IMR-90 (cell line): Measurements from ENCODE around the gene EDNRB.

Experiments used
- CEBPB ChIP-seq: IDR thresholded peaks from 2 replicates; pipeline ENCODE4 v1.6.1; 2012; ENCODE audit warnings: low read depth, low read length, improper control_type of control experiment
- CTCF ChIP-seq: conservative IDR thresholded peaks from 2 replicates; pipeline ENCODE4 v1.5.1; 2012; ENCODE audit warnings: mild to moderate bottlenecking, low read depth, low read length, improper control_type of control experiment
- MXI1 ChIP-seq: IDR thresholded peaks from 2 replicates; pipeline ENCODE4 v1.6.1; 2012; ENCODE audit warnings: low read depth, mild to moderate bottlenecking, low read length, moderate library complexity, borderline replicate concordance
- NFE2L2 ChIP-seq: fragments of 150-350 bp; IDR thresholded peaks from 2 replicates; pipeline ENCODE4 v1.6.1; 2016; ENCODE audit warnings: low read depth, mild to moderate bottlenecking, low read length
- POLR2A ChIP-seq: IDR thresholded peaks from 2 replicates; pipeline ENCODE4 v1.6.1; 2012; ENCODE audit warnings: mild to moderate bottlenecking, low read depth, low read length
- RAD21 ChIP-seq: IDR thresholded peaks from 2 replicates; pipeline ENCODE4 v1.6.1; 2012; ENCODE audit warnings: low read length, improper control_type of control experiment
- RCOR1 ChIP-seq: IDR thresholded peaks from 2 replicates; pipeline ENCODE4 v1.6.1; 2012; ENCODE audit warnings: mild to moderate bottlenecking, low read length, improper control_type of control experiment; ENCODE audit not compliant: insufficient replicate concordance
- SMC3 ChIP-seq: fragments of 150-350 bp; IDR thresholded peaks from 2 replicates; pipeline ENCODE4 v1.6.1; 2016; ENCODE audit warnings: low read depth, mild to moderate bottlenecking, antibody characterized with exemption, low read length, moderate library complexity
- USF2 ChIP-seq: fragments of 150-350 bp; IDR thresholded peaks from 2 replicates; pipeline ENCODE4 v1.6.1; 2017; ENCODE audit warnings: mild to moderate bottlenecking, antibody characterized with exemption, low read length, low read depth

DNA sequence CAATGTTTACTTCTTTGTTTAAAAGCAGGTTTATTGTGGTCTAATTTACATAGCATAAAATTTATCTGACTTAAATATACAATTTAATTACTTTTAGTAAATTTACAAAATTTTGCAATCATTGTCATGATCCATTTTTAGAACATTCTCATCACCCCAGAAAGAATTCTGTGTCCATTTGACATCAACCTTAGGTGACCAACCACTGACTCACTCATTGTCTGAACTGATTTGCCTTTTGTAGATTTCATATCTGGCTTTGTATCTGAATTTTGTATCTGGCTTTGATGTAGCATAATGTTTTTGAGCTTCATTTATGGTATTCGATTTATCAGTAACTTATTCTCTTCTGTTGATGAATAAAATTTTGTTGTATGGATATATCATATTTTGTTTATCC lies 40.4 kb downstream of the EDNRB start:
- TF ChIP-seq CTCF = no peak
- no peak for TF ChIP-seq CEBPB
- no peak for TF ChIP-seq SMC3
- no peak for TF ChIP-seq MXI1
- no peak for TF ChIP-seq RAD21
- TF ChIP-seq POLR2A = no peak
- TF ChIP-seq RCOR1 = no peak
- TF ChIP-seq USF2 = no peak
- no peak for TF ChIP-seq NFE2L2
